Neural cell (in vitro differentiated cells): ENCODE measurements around the gene MRTFB. TPM values are rescaled to one million over a fixed set of nuclear protein-coding genes. Genes with fewer than 3 reads are reported as not detected.

Experiments used
- H2AFZ ChIP-seq: fragments of 200-600, 300-800 bp; sonication (generic), shearing (Covaris generic); 2 replicates; pipeline ENCODE4 v1.6.0; 2014; ENCODE audit warnings: low read depth, mild to moderate bottlenecking, antibody characterized with exemption, low read length, moderate library complexity
- H3F3A ChIP-seq: fragments of 200-600 bp; shearing (Covaris generic); 2 replicates; pipeline ENCODE4 v1.6.1; 2016; ENCODE audit warnings: mild to moderate bottlenecking, moderate library complexity, mixed read lengths, antibody characterized with exemption, low read length; ENCODE audit not compliant: insufficient read depth, poor library complexity, severe bottlenecking
- H3K27ac ChIP-seq: fragments of 200-600, 300-800 bp; sonication (generic), shearing (Covaris generic); 2 replicates; pipeline ENCODE4 v1.5.1; 2014; ENCODE audit warnings: mild to moderate bottlenecking, low read length, moderate library complexity
- H3K27me3 ChIP-seq: fragments of 300-800, 200-600 bp; sonication (generic), shearing (Covaris generic); 2 replicates; pipeline ENCODE4 v1.6.0; 2014; ENCODE audit warnings: mild to moderate bottlenecking, low read depth, low read length, moderate library complexity; ENCODE audit not compliant: insufficient read depth
- H3K36me3 ChIP-seq: fragments of 300-800, 200-600 bp; sonication (generic), shearing (Covaris generic); 2 replicates; pipeline ENCODE4 v1.5.1; 2014; ENCODE audit warnings: mild to moderate bottlenecking, antibody characterized with exemption, low read length, moderate library complexity; ENCODE audit not compliant: insufficient read depth
- H3K4me2 ChIP-seq: fragments of 300-800, 200-600 bp; sonication (generic), shearing (Covaris generic); 2 replicates; pipeline ENCODE4 v1.6.0; 2014; ENCODE audit warnings: mild to moderate bottlenecking, low read length
- H3K4me3 ChIP-seq: fragments of 300-800, 200-600 bp; sonication (generic), shearing (Covaris generic); 2 replicates; pipeline ENCODE4 v1.5.1; 2014; ENCODE audit warnings: mild to moderate bottlenecking, low read length, moderate library complexity
- H3K79me2 ChIP-seq: fragments of 200-600 bp; shearing (Covaris generic); replicated peaks from 2 replicates; pipeline ENCODE4 v1.6.0; 2014; ENCODE audit warnings: mild to moderate bottlenecking, low read length, moderate library complexity; ENCODE audit not compliant: insufficient read depth
- H3K9ac ChIP-seq: fragments of 300-800, 200-600 bp; sonication (generic), shearing (Covaris generic); 2 replicates; pipeline ENCODE4 v1.6.1; 2016; ENCODE audit warnings: mild to moderate bottlenecking, low read length, mixed read lengths
- H3K9me2 ChIP-seq: fragments of 200-600 bp; shearing (Covaris generic); 2 replicates; pipeline ENCODE4 v1.6.1; 2016; ENCODE audit warnings: mild to moderate bottlenecking, low read length, mixed read lengths; ENCODE audit not compliant: insufficient read depth
- H3K9me3 ChIP-seq: fragments of 200-600, 300-800 bp; sonication (generic), shearing (Covaris generic); 2 replicates; pipeline ENCODE4 v1.6.1; 2016; ENCODE audit warnings: mild to moderate bottlenecking, mixed run types, low read length, moderate library complexity, mixed read lengths
- H4K20me1 ChIP-seq: fragments of 200-600 bp; shearing (Covaris generic); 2 replicates; pipeline ENCODE4 v1.6.1; 2016; ENCODE audit warnings: mild to moderate bottlenecking, mixed run types; ENCODE audit not compliant: insufficient read depth
- EP300 ChIP-seq: fragments of 450-650 bp; conservative IDR thresholded peaks from 2 replicates; pipeline ENCODE4 v1.6.1; 2014; ENCODE audit warnings: antibody characterized with exemption, mild to moderate bottlenecking, moderate library complexity; ENCODE audit not compliant: poor library complexity, severe bottlenecking
- EZH2 ChIP-seq: fragments of 200-600, 300-800 bp; shearing (Covaris generic), sonication (generic); IDR thresholded peaks from 2 replicates; pipeline ENCODE4 v1.6.1; 2014; ENCODE audit warnings: antibody characterized with exemption, low read length, borderline replicate concordance, mild to moderate bottlenecking; ENCODE audit not compliant: insufficient read depth, poor library complexity, severe bottlenecking
- MXI1 ChIP-seq: fragments of 450-650 bp; conservative IDR thresholded peaks from 2 replicates; pipeline ENCODE4 v1.6.1; 2014; ENCODE audit warnings: antibody characterized with exemption, mild to moderate bottlenecking; ENCODE audit not compliant: poor library complexity, severe bottlenecking
- POLR2AphosphoS5 ChIP-seq: IDR thresholded peaks from 2 replicates; pipeline ENCODE4 v1.6.1; 2012
- RAD21 ChIP-seq: fragments of 450-650 bp; conservative IDR thresholded peaks from 2 replicates; pipeline ENCODE4 v1.6.1; 2014; ENCODE audit warnings: antibody characterized with exemption, mild to moderate bottlenecking, moderate library complexity
- REST ChIP-seq: IDR thresholded peaks from 2 replicates; pipeline ENCODE4 v1.6.1; 2012; ENCODE audit warnings: borderline replicate concordance
- SMC3 ChIP-seq: fragments of 450-650 bp; conservative IDR thresholded peaks from 2 replicates; pipeline ENCODE4 v1.6.1; 2014; ENCODE audit warnings: antibody characterized with exemption, mild to moderate bottlenecking, moderate library complexity; ENCODE audit not compliant: poor library complexity
- TAF1 ChIP-seq: IDR thresholded peaks from 2 replicates; pipeline ENCODE4 v1.6.1; 2012; ENCODE audit warnings: low read depth
- polyA plus RNA-seq: library from polyadenylated mRNA; depleted of rRNA; stranded (reverse); fragments of >200 nt; gene quantifications from 2 replicates; pipeline ENCODE4 v1.2.3, GENCODE V29; 2014
- TF ChIP-seq, protein P1 (sequence below): fragments of 450-650 bp; IDR thresholded peaks from 2 replicates; pipeline ENCODE4 v1.5.1; 2014; ENCODE audit warnings: antibody characterized with exemption, mild to moderate bottlenecking, moderate library complexity; ENCODE audit not compliant: poor library complexity, severe bottlenecking

Gene MRTFB
- polyA plus RNA-seq, 1 donor from 2014 or later = 18.6 TPM

DNA sequence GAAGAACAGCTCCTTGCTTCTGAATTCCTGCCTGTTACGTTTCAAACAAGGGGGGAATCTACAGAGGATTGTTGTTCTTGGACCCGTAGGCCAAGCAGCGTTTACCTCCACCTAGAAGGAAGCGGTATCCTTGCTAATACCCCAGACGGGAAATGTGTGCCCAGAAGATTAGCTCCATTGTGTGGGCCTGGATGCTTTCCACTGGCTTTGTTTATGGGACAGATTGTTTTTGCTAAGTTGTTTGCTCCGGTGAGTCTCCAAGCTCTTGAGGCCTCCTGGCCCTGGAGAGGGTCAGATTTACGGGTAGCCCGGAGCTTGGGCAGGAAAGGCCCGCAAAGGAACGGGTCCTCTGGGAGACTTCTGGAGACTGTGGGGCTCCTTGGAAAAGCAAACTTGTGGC lies 28.4 kb upstream of the MRTFB start:
- Histone ChIP-seq H2AFZ (no peak overlapping the region), H4K20me1 (no peaks in the 10 kb centered on the region), H3K9me3 (no peaks in the 10 kb centered on the region), H3K27me3 (no peaks in the 10 kb centered on the region), H3K27ac (no peak overlapping the region), H3K9ac (no peak overlapping the region), H3F3A (no peaks in the 10 kb centered on the region), H3K36me3 (no peaks in the 10 kb centered on the region), H3K9me2 (no peaks in the 10 kb centered on the region), H3K4me2 (no peak overlapping the region), H3K79me2 (no peaks in the 10 kb centered on the region), H3K4me3 (no peak overlapping the region)
- TF ChIP-seq MXI1 = no peak
- TF ChIP-seq TAF1 = no peak
- no peak for TF ChIP-seq REST
- TF ChIP-seq EZH2 = no peak
- no peak for TF ChIP-seq SMC3
- TF ChIP-seq, protein P1, sequence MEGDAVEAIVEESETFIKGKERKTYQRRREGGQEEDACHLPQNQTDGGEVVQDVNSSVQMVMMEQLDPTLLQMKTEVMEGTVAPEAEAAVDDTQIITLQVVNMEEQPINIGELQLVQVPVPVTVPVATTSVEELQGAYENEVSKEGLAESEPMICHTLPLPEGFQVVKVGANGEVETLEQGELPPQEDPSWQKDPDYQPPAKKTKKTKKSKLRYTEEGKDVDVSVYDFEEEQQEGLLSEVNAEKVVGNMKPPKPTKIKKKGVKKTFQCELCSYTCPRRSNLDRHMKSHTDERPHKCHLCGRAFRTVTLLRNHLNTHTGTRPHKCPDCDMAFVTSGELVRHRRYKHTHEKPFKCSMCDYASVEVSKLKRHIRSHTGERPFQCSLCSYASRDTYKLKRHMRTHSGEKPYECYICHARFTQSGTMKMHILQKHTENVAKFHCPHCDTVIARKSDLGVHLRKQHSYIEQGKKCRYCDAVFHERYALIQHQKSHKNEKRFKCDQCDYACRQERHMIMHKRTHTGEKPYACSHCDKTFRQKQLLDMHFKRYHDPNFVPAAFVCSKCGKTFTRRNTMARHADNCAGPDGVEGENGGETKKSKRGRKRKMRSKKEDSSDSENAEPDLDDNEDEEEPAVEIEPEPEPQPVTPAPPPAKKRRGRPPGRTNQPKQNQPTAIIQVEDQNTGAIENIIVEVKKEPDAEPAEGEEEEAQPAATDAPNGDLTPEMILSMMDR = no peak
- TF ChIP-seq POLR2AphosphoS5 = no peak
- TF ChIP-seq RAD21 = no peak
- TF ChIP-seq EP300 = no peak

- H3K9me3 ChIP-seq = no peaks in the 10 kb centered on the region
- no peak overlapping the region for H3K4me3 ChIP-seq
- H2AFZ ChIP-seq = no peak overlapping the region
- H3K9ac ChIP-seq = no peak overlapping the region
- no peaks in the 10 kb centered on the region for H3K9me2 ChIP-seq
- no peaks in the 10 kb centered on the region for H3K36me3 ChIP-seq
- no peaks in the 10 kb centered on the region for H3K79me2 ChIP-seq
- TF ChIP-seq, protein P1 = no peak
- no peak for TF ChIP-seq MXI1
- TF ChIP-seq EP300 = no peak
- TF ChIP-seq SMC3 = no peak
- no peak for TF ChIP-seq TAF1
- TF ChIP-seq REST = no peak
- no peak for TF ChIP-seq EZH2
- no peaks in the 10 kb centered on the region for H3F3A ChIP-seq
- H4K20me1 ChIP-seq = no peaks in the 10 kb centered on the region
- no peaks in the 10 kb centered on the region for H3K27me3 ChIP-seq
- no peak overlapping the region for H3K4me2 ChIP-seq
- H3K27ac ChIP-seq = no peak overlapping the region
Observed at GRCh38 chr16:14043278-14043677, 27.8 kb upstream of the MRTFB start.
